C4-2B (cell line): ENCODE measurements around the gene MAGI2.
A peak's percentile ranks its signal among the peaks of the same experiment; 100 is the strongest.

Source experiments
- H3K27ac ChIP-seq: fragments of 450-650 bp; 2 replicates; pipeline ENCODE4 v1.5.1; 2017
- CTCF ChIP-seq: fragments of 450-650 bp; conservative IDR thresholded peaks from 2 replicates; pipeline ENCODE4 v1.5.1; 2017; ENCODE audit warnings: mild to moderate bottlenecking
- ZFX ChIP-seq: fragments of 450-650 bp; IDR thresholded peaks from 2 replicates; pipeline ENCODE4 v1.6.1; 2017

Gene MAGI2

GRCh38 chr7:79064187-79064823 is 389.2 kb downstream of the MAGI2 start:
- no peak for TF ChIP-seq CTCF
- TF ChIP-seq ZFX = no peak
- no peak overlapping the region for H3K27ac ChIP-seq

DNA sequence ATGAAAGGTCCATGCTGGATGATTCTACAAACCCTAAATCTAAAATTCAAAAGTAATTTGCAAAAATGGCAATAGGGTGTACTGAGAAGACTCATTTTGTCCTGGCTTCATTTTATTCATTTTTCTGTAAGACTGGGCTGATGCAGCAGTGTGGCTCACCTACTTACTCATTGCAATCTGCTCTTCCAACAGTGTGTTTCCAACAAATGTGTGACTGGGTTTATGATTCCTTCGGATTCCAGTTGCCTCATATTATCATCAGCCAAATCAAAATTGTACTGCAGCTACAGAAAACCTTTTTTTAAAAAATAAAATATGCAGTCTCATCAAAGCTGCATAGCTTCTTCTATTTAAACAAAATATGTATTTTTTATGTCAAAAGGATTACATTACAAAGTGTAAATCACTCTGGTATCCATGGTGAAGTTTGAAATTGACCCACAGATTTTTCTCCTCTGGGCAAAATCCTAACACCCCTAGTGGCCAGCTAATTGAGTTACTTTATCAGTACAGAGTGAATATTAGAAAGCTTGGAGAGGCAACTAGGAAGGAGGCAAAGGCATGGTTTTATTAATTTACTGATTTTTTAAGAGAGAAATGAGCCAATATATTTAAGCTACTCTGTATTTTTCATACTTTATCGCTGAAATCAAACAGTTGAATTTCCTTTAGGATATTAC is 390.3 kb downstream of the MAGI2 start:
- TF ChIP-seq ZFX (no peak), CTCF (peak; percentile 42)
- H3K27ac ChIP-seq = no peak overlapping the region

GRCh38 chr7:79060498-79060897 is 393.0 kb downstream of the MAGI2 start:
- TF ChIP-seq CTCF (no peak), ZFX (no peak)
- no peak overlapping the region for H3K27ac ChIP-seq

DNA sequence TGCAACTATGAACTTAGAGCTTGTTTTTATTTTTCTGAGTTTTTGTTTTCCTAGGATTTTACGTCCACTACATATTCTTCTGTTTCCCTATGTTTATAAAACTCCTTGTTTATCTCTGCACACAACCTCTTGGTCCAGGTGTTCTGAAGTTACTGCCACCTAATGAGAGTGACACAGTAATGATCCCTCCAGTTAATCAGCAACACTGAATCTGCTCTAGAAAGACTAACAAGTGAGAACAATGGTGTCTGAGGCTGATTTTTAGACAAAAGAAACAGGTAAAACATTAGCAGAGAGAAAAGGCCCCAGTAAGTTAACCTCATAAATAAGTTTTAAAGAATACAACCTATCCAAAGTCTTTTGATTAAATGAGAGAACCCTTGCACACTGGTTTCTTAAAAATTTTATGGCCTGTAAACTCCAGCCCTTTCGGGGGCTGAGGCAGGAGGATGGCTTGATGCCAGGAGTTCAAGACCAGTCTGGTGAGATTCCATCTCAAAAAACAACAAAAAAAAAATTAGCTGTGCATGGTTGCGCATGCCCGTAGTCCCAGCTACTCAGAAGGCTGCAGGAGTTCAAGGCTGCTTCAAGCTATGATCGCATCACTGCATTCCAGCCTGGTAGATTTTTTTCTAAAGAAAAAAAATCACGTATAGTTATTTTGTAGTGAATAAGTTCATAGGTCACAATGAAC is 397.6 kb downstream of the MAGI2 start:
- no peak overlapping the region for H3K27ac ChIP-seq
- TF ChIP-seq ZFX (no peak), CTCF (no peak)

DNA sequence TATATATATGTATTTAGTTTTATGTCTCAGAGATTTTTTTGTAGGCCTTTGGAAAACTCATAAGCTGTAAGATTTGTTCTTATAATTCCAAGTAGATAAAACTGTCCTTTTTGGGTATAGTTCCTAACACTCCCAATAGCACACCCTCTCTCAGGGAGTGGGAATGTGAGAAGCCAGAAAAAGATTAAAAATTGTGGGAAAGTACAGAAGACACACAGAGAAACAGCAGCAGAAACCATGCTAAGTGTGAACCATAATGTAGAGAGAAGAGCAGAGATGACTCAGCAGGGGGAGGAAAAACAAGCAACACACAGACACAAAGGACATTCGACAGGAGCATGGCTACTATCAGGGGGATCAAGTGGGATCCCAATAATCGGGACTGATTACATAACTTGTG is 401.6 kb downstream of the MAGI2 start:
- TF ChIP-seq CTCF = no peak
- TF ChIP-seq ZFX = no peak
- no peak overlapping the region for H3K27ac ChIP-seq

DNA sequence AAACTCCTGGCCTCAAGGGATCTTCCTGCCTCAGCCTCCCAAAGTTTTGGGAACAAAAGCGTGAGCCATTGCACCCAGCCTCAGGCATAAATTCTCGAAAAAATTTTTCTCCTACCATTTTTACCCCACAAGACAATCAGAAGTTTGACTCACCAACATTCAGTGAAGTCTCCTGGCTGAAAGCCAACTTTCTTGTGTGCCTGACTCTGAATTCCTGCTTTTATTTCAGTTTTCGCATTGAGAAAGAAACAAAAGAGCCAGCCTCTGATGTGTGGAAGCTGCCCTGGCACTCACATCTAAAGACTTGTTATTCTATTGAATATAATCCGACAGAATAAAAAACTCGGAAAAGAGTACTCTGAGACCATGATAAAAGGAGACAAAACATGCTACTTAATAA is 402.9 kb downstream of the MAGI2 start:
- H3K27ac ChIP-seq = no peak overlapping the region
- TF ChIP-seq CTCF (no peak), ZFX (no peak)

DNA sequence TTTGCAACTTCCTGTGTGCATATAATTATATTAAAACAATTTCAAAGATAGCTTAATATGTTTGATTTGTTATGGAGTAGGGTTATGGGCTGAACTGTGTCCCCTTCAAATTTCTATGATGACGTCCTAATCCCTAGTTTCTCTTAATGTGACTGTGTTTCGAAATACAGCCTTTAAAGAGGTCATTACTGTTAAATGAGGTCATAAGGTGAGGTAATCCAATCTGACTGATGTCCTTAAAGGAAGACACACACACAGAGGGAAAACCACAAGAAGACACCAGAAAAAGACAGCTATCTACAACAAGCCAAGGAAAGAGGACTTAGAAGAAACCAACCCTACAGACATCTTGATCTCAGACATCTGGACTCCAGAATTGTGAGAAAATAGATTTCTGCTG is 407.4 kb downstream of the MAGI2 start:
- no peak for TF ChIP-seq CTCF
- TF ChIP-seq ZFX = no peak
- H3K27ac ChIP-seq = no peak overlapping the region
